SK-N-SH (cell line): ENCODE results near the gene CLDN19. TPM values are rescaled to one million over a fixed set of nuclear protein-coding genes. Genes with fewer than 3 reads are reported as not detected.
"Not testable (repeated sequence)": the region's sequence is repeated elsewhere in the genome, so short reads cannot be mapped to it uniquely, and the experiment has no call there.

Source experiments
- CTCF ChIA-PET: fragments of 300-600, 350-600 bp; formaldehyde crosslinking; extraction: SDS; loops from one replicate; lab custom pipeline; 2021; lab: Yijun Ruan, JAX
- POLR2A ChIA-PET: fragments of 350-600 bp; sonication (Branson Sonifier 250); formaldehyde crosslinking; extraction: SDS; loops from one replicate; lab custom pipeline; 2020; ENCODE audit warnings: antibody characterized with exemption, inconsistent platforms; lab: Yijun Ruan, JAX
- DNase-seq: peaks from one replicate; pipeline ENCODE4 v3.0.0; 2012
- H2AFZ ChIP-seq: fragments of 200-600 bp; sonication (generic); 2 replicates; pipeline ENCODE4 v1.8.1; 2016; ENCODE audit warnings: antibody characterized with exemption, mild to moderate bottlenecking, low read depth
- H3F3A ChIP-seq: fragments of 200-600 bp; sonication (generic); replicated peaks from 2 replicates; pipeline ENCODE3; 2016; ENCODE audit warnings: antibody characterized with exemption, mild to moderate bottlenecking; ENCODE audit not compliant: insufficient read depth
- H3K27ac ChIP-seq, 2 experiments: fragments of 200-500 bp in 1 of 2; fragments of 200-600 bp in 1 of 2; sonication (Bioruptor generic) in 1 of 2; sonication (generic), shearing (Covaris generic) in 1 of 2; 2 replicates each; pipeline versions ENCODE4 v1.5.1 to v1.6.1; 2014 to 2016; ENCODE audit warnings: low read depth in 2 of 2, inconsistent platforms in 1 of 2, low read length in 1 of 2, mild to moderate bottlenecking in 1 of 2, mixed read lengths in 1 of 2
- H3K27me3 ChIP-seq: fragments of 200-600 bp; sonication (generic), shearing (Covaris generic); 2 replicates; pipeline ENCODE4 v1.6.1; 2016; ENCODE audit warnings: mixed run types; ENCODE audit not compliant: insufficient read depth
- H3K36me3 ChIP-seq, 2 experiments: fragments of 200-500 bp in 1 of 2; fragments of 200-600 bp in 1 of 2; sonication (Bioruptor generic) in 1 of 2; sonication (generic) in 1 of 2; replicated peaks in 1 of 2; 2 replicates each; pipeline versions ENCODE3 to v1.5.1; 2014 to 2016; ENCODE audit warnings: low read length in 1 of 2, mild to moderate bottlenecking in 1 of 2; ENCODE audit not compliant: insufficient read depth in 2 of 2, control insufficient read depth in 1 of 2
- H3K4me1 ChIP-seq, 2 experiments: fragments of 200-500 bp in 1 of 2; fragments of 200-600 bp in 1 of 2; sonication (Bioruptor generic) in 1 of 2; sonication (generic), shearing (Covaris generic) in 1 of 2; 2 replicates each; pipeline versions ENCODE4 v1.5.1 to v1.6.1; 2014 to 2016; ENCODE audit warnings: low read depth in 1 of 2, low read length in 1 of 2, mixed run types in 1 of 2; ENCODE audit not compliant: insufficient read depth in 2 of 2, control insufficient read depth in 1 of 2
- H3K4me2 ChIP-seq: fragments of 200-600 bp; sonication (generic), shearing (Covaris generic); 2 replicates; pipeline ENCODE4 v1.6.1; 2017; ENCODE audit warnings: mixed run types
- H3K4me3 ChIP-seq, 2 experiments: fragments of 200-500 bp in 1 of 2; fragments of 200-600 bp in 1 of 2; sonication (Bioruptor generic) in 1 of 2; sonication (generic), shearing (Covaris generic) in 1 of 2; 2 replicates each; pipeline versions ENCODE4 v1.5.1 to v1.8.1; 2014 to 2016; ENCODE audit warnings: low read depth in 2 of 2, inconsistent platforms in 1 of 2, low read length in 1 of 2, mild to moderate bottlenecking in 1 of 2, mixed read lengths in 1 of 2, moderate library complexity in 1 of 2
- H3K79me2 ChIP-seq: fragments of 200-600 bp; sonication (generic); 2 replicates; pipeline ENCODE4 v1.8.1; 2017; ENCODE audit warnings: mild to moderate bottlenecking; ENCODE audit not compliant: insufficient read depth
- H3K9ac ChIP-seq: fragments of 200-600 bp; sonication (generic); 2 replicates; pipeline ENCODE4 v1.6.1; 2017; ENCODE audit warnings: mixed run types
- H3K9me2 ChIP-seq: fragments of 200-600 bp; sonication (generic); 2 replicates; pipeline ENCODE4 v1.6.1; 2017; ENCODE audit warnings: mixed run types
- H3K9me3 ChIP-seq: fragments of 200-600 bp; sonication (generic); 2 replicates; pipeline ENCODE4 v1.6.1; 2017; ENCODE audit warnings: mixed run types, mild to moderate bottlenecking, moderate library complexity
- H4K20me1 ChIP-seq: fragments of 200-600 bp; sonication (generic); 2 replicates; pipeline ENCODE4 v1.6.1; 2017; ENCODE audit warnings: mild to moderate bottlenecking, mixed run types; ENCODE audit not compliant: insufficient read depth
- CHD2 ChIP-seq: fragments of 150-350 bp; IDR thresholded peaks from 2 replicates; pipeline ENCODE4 v1.6.1; 2018; ENCODE audit warnings: low read length; ENCODE audit not compliant: partially characterized antibody
- EP300 ChIP-seq, 2 experiments: IDR thresholded peaks; 2 replicates each; pipeline versions ENCODE4 v1.4.0 to v1.6.1; 2012; ENCODE audit warnings: borderline replicate concordance in 1 of 2, low read depth in 1 of 2, low read length in 1 of 2
- EZH2phosphoT487 ChIP-seq: fragments of 200-600 bp; sonication (generic); IDR thresholded peaks from 2 replicates; pipeline ENCODE4 v1.6.1; 2017; ENCODE audit warnings: low read depth, mixed run types, mild to moderate bottlenecking, antibody characterized with exemption, moderate library complexity, borderline replicate concordance
- IRF3 ChIP-seq: fragments of 150-350 bp; IDR thresholded peaks from 2 replicates; pipeline ENCODE4 v1.6.1; 2016; ENCODE audit warnings: mild to moderate bottlenecking, low read depth, low read length
- JUND ChIP-seq: IDR thresholded peaks from 2 replicates; pipeline ENCODE4 v1.4.0; 2012
- MEF2A ChIP-seq: IDR thresholded peaks from 2 replicates; pipeline ENCODE4 v1.4.0; 2012; ENCODE audit warnings: low read depth, borderline replicate concordance
- PBX3 ChIP-seq: IDR thresholded peaks from 2 replicates; pipeline ENCODE4; 2012
- SIN3A ChIP-seq: IDR thresholded peaks from 2 replicates; pipeline ENCODE4 v1.6.1; 2012; ENCODE audit warnings: low read depth, mild to moderate bottlenecking, low read length, moderate library complexity, borderline replicate concordance
- SMC3 ChIP-seq: IDR thresholded peaks from 2 replicates; pipeline ENCODE4 v1.6.1; 2012; ENCODE audit warnings: low read depth, low read length, improper control_type of control experiment
- TEAD4 ChIP-seq: IDR thresholded peaks from 2 replicates; pipeline ENCODE4 v1.4.0; 2012; ENCODE audit warnings: mild to moderate bottlenecking, borderline replicate concordance; ENCODE audit not compliant: insufficient read depth
- USF1 ChIP-seq: IDR thresholded peaks from 2 replicates; pipeline ENCODE4 v1.4.0; 2012; ENCODE audit warnings: low read depth, borderline replicate concordance
- USF2 ChIP-seq: fragments of 150-350 bp; IDR thresholded peaks from 2 replicates; pipeline ENCODE4 v1.6.1; 2017; ENCODE audit warnings: antibody characterized with exemption, low read length, low read depth, borderline replicate concordance
- YY1 ChIP-seq: IDR thresholded peaks from 2 replicates; pipeline ENCODE4 v1.4.0; 2012; ENCODE audit warnings: low read depth, mild to moderate bottlenecking
- WGBS: methylation state at CpG from one replicate; pipeline ENCODE4 v1.1.6; 2017; ENCODE audit warnings: low lambda C conversion rate; 5-methylcytosine and 5-hydroxymethylcytosine counted together
- polyA plus RNA-seq, 3 experiments: library from polyadenylated mRNA; depleted of rRNA; stranded (reverse); fragments of >200 nt; gene quantifications; 2 replicates each; pipeline ENCODE4 v1.2.3, GENCODE V29; 2012

CLDN19 gene
- polyA plus RNA-seq, 1 of the 3 experiments (the other 2 are of a cell fraction): not detected

GRCh38 chr1:42752284-42752683 is 12.2 kb upstream of the CLDN19 start:
- POLR2A ChIA-PET: no interaction called here
- no peaks in the 10 kb centered on the region for H3K9me2 ChIP-seq
- H3K79me2 ChIP-seq: no peaks in the 10 kb centered on the region
- H3K36me3 ChIP-seq: peaks cover 46 to 67% of the 10 kb centered on the region in 2 experiments
- H3K27ac ChIP-seq: no peak overlapping the region
- no peak for DNase-seq
- H3K4me2 ChIP-seq: no peak overlapping the region
- no peaks in the 10 kb centered on the region; a peak in 1 of 4 replicates for H3K4me1 ChIP-seq
- H3K9ac ChIP-seq: no peak overlapping the region
- CTCF ChIA-PET: interaction anchor here (0.8 to 1.9 kb wide), 3 partner anchors 14 to 321 kb away, joined by 3 to 8 read pairs (median 4); partner anchors contain the start of genes C1orf50 and P3H1
- peaks cover 8% of the 10 kb centered on the region for H3F3A ChIP-seq
- 100% methylated on average over 3 of the region's 6 CpGs for WGBS
- H3K9me3 ChIP-seq: no peaks in the 10 kb centered on the region
- H2AFZ ChIP-seq: no peak overlapping the region
- no peaks in the 10 kb centered on the region for H3K27me3 ChIP-seq
- TF ChIP-seq TEAD4 (no peak), IRF3 (no peak), PBX3 (no peak), YY1 (no peak), MEF2A (no peak), EZH2phosphoT487 (no peak), JUND (no peak), CHD2 (no peak)
- H3K4me3 ChIP-seq: no peak overlapping the region
- no peaks in the 10 kb centered on the region for H4K20me1 ChIP-seq

- CTCF ChIA-PET: interaction anchor here (0.8 to 1.9 kb wide), 2 partner anchors 15 to 322 kb away, joined by 3 to 8 read pairs; partner anchors contain the start of genes C1orf50 and P3H1
- H4K20me1 ChIP-seq, H3K27me3 ChIP-seq, POLR2A ChIA-PET, H3K9me3 ChIP-seq, H3F3A ChIP-seq, H3K4me2 ChIP-seq, H3K27ac ChIP-seq, H3K4me1 ChIP-seq, H3K9ac ChIP-seq, H3K4me3 ChIP-seq, H3K79me2 ChIP-seq, DNase-seq, H2AFZ ChIP-seq, H3K9me2 ChIP-seq: not testable (repeated sequence)
- peaks cover 44 to 70% of the 10 kb centered on the region in 2 experiments for H3K36me3 ChIP-seq
- 93% methylated on average over 8 of the region's 8 CpGs for WGBS
These were observed 11.6 kb upstream of the CLDN19 start for GRCh38 chr1:42751511-42752070.

GRCh38 chr1:42750041-42750440 is 10.0 kb upstream of the CLDN19 start:
- no peak overlapping the region for H2AFZ ChIP-seq
- H3K9me2 ChIP-seq: no peaks in the 10 kb centered on the region
- no peak overlapping the region for H3K9ac ChIP-seq
- TF ChIP-seq SIN3A (no peak), USF1 (no peak), YY1 (no peak), SMC3 (no peak), EP300 (IDR thresholded peaks at IDR 0.05; ENCODE audit: borderline replicate concordance in 1 of 2, low read depth in 1 of 2, low read length in 1 of 2) (no peak), JUND (no peak), USF2 (no peak)
- H3K79me2 ChIP-seq: no peaks in the 10 kb centered on the region
- H3K4me2 ChIP-seq: no peak overlapping the region
- H3K9me3 ChIP-seq: no peaks in the 10 kb centered on the region
- H3K27ac ChIP-seq: no peak overlapping the region
- H3K4me3 ChIP-seq: no peak overlapping the region
- H3K36me3 ChIP-seq: peaks cover 36 to 61% of the 10 kb centered on the region in 2 experiments
- ChIA-PET POLR2A (no interaction called here), CTCF (interaction anchor here (0.8 to 1.6 kb wide), 2 partner anchors 14 to 16 kb away, joined by 3 to 5 read pairs; no protein-coding TSS in a partner anchor)
- H4K20me1 ChIP-seq: no peaks in the 10 kb centered on the region
- no peaks in the 10 kb centered on the region for H3K27me3 ChIP-seq
- WGBS: 97% methylated on average over 12 of the region's 12 CpGs
- peaks cover 8% of the 10 kb centered on the region for H3F3A ChIP-seq
- no peak for DNase-seq
- H3K4me1 ChIP-seq: no peaks in the 10 kb centered on the region
